COLO829 (cell line): ENCODE measurements around the gene PRELID3B.
A peak's percentile ranks its signal among the peaks of the same experiment; 100 is the strongest.

Experiments
- DNase-seq: peaks from one replicate; pipeline ENCODE4 v3.0.0; 2012; ENCODE audit warnings: low spot score

Gene PRELID3B

DNA sequence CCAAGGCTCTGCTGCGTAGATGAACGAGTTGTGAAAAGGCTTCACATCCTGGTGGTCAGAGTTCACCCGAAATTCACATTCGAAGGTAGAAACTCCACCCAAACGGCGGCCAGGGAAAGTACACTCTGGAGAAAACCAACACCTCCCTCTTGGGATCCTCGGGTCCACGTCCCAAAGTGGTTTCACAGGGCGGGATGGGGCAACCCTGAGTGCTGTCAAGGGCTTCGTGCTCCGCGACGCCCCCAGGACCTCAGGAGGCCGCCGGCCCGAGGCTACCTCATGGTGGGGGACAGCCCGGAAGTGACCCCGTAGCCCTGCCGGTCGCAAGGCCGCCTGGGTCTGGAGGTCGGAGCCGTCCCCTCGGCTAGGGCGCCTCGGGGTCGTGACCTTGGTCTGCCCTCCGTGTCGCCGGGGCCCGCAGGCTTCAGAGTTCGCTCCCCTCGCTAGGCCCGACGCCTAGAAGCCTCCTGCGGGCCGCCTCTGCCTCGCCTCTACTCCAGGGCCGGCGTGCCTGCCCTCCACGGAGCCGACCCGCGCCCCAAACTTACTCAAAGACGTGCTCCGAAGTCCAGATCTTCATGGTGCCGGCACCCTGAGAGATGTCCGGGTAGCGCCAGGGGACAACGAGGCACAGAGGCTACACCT, at the start of gene PRELID3B:
Gene PRELID3B, minus strand, starts transcription at position 636 of the 645 bp plus-strand sequence. Its CDS starts 56 bp downstream, at position 580.
- no peak for DNase-seq

DNA sequence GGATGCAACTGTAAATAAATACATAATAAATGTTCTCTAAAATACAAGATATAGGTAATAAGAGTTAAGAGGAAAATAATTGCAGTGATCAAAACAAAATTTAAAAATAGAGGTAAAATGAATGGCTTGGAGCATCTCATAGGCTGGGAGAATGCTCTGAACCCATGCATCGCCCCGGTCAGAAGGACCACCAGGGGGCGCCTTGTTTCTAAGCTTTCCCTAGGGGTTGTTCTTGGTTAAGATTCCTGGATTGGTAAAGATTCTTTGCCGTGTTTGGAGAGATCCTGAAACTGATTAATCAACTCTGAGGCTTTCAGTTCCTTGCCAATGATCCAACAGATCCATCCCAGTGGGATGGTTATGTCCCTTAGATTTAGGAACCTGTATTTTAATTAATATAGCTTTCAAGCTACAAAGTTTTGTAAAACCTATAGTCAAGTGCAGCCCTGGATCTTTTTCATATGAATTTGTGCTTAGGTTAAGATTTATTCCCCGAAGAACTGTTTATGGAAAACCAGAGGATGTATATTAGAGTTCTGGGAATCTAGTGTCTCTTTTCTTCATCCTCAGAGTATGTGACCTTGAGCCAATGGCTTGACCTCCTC, 45.3 kb upstream of the PRELID3B start:
- peak; percentile 75 for DNase-seq

DNA sequence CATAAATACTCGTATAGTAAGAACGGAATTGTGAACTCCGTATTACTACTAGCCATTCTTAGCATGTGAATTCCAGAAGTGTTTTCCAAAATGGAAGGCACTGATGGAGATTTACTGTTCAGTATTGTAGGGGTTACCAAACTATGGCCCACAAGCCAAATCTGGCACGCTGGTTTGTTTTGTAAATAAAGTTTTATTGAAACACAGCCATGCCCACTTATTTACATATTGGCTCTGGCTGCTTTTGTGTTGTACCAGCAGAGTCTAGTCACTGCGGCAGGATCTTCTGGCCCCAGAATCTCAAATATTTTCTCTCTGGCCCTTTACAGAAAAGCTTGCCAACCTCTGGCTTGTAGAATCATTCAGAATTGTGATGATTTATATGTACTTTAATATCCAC, 44.3 kb upstream of the PRELID3B start:
- DNase-seq, result no peak

DNA sequence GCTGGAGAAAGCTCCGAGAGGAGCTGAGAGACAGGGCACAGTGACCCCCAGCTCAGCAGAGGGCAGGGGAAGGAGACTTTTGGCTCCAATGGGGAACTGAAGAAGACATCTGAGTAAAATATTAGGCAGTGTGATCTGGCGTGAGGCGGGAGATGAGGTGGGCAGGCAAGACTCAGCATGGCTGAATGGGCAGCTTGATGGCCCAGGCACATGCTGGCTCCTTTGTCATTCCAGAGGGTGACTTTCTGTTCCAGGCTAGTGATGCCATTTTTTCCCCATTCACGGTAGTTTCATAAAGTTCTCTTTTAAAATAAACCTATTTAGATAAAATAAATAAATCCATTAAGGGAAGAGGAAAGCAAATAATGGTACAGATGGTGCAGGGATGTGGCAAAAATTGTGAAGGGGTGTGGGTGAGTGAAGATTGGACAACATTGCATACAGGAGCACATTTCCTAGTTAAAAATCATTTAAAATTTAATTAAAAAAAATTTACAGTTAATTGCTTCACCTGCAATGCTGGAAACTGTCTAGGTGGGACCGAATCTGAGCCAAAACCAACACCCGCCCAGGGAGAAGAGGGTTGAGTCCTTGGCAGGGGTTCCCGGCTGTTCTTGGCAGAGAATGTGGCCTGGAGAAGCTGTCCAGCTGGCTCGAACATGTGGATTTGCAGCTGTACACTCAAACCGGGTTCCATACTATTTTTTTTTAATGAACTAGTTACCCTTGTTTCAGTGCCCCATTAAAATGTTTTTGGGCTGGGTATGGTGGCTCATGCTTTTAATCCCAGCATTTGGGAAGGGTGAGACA, 41.7 kb upstream of the PRELID3B start:
- no peak for DNase-seq

DNA sequence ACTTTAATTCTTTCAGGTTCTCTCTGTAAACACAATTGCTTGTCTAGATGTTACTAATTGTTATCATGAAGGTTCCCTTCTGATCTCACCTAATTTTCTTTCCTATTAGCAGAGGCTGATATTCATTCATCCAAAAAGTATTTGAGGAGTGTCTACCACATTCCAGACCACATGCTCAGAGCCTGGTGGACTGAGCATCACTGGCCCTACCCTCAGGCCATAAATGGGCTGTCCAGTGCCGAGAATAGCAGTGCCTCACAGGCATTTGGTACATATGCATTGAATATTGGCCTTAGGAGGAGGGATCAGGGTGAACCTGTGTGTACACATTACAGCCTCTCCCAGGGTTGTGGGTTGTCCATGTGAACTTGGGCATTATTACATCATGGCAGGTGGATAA, 40.4 kb upstream of the PRELID3B start:
- no peak for DNase-seq

GRCh38 chr20:59082077-59082740, 39.6 kb upstream of the PRELID3B start:
- no peak for DNase-seq

DNA sequence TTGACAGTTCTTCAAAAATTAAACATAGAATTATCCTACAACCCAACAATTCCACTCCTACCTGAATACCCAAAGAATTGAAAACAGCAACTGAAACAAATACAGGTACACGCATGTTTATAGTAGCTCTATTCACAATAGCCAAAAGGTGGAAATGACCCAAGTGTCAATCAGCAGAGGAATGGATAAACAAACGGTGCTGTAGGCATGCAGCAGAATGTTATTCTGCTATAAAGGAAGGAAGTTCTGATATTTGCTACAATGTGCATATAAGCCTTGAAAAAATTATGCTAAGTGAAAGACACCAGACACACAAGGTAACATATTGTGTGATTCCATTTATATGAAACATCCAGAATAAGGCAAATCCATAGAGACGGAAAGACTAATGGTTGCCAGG, 38.5 kb upstream of the PRELID3B start:
- DNase-seq, result no peak

DNA sequence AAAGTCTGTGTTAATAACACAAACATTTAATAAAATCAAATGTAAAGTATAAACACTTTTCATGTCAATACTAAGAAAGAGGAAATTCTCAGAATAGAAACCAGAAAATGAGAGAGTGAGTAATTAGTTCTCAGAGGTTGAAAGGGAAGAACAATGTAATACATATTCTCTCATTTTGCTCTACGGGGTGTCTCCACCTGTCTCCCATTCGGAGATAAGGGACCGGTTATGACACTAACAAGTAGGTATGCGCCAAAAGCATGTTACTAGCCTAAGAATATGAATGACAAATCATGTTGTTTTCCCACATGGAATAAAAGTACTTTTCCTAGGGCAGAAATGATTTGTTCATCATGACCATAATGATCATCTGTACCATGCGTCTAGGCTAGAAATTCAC, 35.6 kb upstream of the PRELID3B start:
- no peak for DNase-seq

GRCh38 chr20:59077705-59078104, 35.1 kb upstream of the PRELID3B start:
- DNase-seq, result no peak

- DNase-seq, result no peak
Measured at GRCh38 chr20:59075934-59076508, 33.4 kb upstream of the PRELID3B start.

- DNase-seq, result peak; percentile 48
Measured at GRCh38 chr20:59074456-59074855, 31.9 kb upstream of the PRELID3B start.

GRCh38 chr20:59073582-59073981, 31.0 kb upstream of the PRELID3B start:
- no peak for DNase-seq

GRCh38 chr20:59071216-59071615, 28.6 kb upstream of the PRELID3B start:
- no peak for DNase-seq

GRCh38 chr20:59069026-59069425, 26.4 kb upstream of the PRELID3B start:
- no peak for DNase-seq

DNA sequence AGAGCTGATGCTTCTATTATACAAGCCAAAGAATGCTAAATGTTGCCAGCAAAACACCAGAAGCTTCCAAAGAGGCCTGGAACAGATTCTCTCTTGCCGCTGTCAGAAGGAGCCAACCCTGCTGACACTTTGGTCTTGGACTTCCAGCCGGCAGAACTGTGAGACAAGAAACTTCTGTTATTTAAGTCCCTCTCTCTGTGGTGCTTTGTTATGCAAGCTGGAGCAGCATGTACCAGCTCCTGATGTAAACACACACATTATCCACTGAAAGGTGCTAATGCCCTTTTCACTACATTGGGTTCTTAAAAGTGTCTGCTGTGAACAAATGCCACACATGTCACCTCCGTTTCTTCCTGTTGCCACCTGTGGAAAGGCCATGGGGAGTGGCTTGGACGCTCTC, 25.9 kb upstream of the PRELID3B start:
- DNase-seq, result no peak

- no peak for DNase-seq
Measured at GRCh38 chr20:59064214-59064722, 21.7 kb upstream of the PRELID3B start.

- peak; percentile 96 for DNase-seq
Measured at GRCh38 chr20:59063358-59064213, 21.0 kb upstream of the PRELID3B start.

DNA sequence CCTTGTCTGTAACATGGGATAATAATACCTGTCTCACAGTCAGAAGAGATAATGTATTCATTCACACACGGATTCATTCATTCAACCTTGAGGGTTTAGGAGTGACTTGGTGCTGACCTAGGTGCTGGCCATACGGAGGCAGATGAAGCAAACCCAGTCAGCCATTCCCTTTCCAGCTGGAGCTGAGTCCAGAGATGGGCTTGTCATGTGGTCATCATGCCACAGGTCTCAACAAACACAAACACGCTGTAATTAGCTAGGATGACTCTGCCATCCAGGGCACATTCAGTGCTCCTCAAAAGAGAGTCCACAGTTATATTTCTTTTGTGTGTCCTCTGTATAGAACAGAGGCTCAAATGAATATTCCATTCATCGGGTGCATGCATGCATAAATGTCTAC, 19.5 kb upstream of the PRELID3B start:
- DNase-seq, result no peak

DNA sequence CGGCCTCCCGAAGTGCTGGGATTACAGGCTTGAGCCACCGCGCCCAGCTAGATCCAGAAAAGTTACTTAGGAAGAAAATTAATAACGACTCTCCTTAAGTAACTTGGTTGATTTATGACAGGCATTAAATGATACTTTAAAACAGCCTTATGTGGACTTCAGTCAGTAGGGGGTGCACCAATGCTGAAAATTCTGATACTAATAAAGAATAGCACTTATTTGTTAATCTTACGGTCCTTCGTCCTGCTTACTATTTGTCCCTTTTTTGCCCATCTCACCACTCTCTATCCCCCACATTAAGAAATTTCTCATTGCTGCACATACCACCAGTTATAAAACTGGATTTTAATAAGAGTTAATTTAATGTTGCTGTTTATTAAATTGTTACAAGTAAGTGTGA, 12.7 kb upstream of the PRELID3B start:
- DNase-seq, result peak; percentile 40

GRCh38 chr20:59051666-59052185, 9.1 kb upstream of the PRELID3B start:
- no peak for DNase-seq

GRCh38 chr20:59050437-59050836, 7.9 kb upstream of the PRELID3B start:
- DNase-seq, result no peak
